ENCODE measurements around the gene ARID4B. TPM values are rescaled to one million over a fixed set of nuclear protein-coding genes. Genes with fewer than 3 reads are reported as not detected.
A peak's percentile ranks its signal among the peaks of the same experiment; 100 is the strongest.

Gene ARID4B
- total and polyA plus RNA-seq, 2 donors from 2014 or later = 6.6 to 50.3 TPM

- no peak for TF ChIP-seq CTCF (IDR thresholded peaks at IDR 0.05; ENCODE audit: borderline replicate concordance, extremely low read depth, insufficient read depth)
- Histone ChIP-seq H3K27me3 (ENCODE audit: control insufficient read depth, insufficient read depth, low read length) (no peaks in the 10 kb centered on the region), H3K4me3 (ENCODE audit: low read length in 3 of 3) (no peak overlapping the region), H3K36me3 (ENCODE audit: control insufficient read depth in 2 of 3, insufficient read depth in 3 of 3, low read length in 3 of 3) (no peaks in the 10 kb centered on the region), H3K4me1 (ENCODE audit: control insufficient read depth in 2 of 3, insufficient read depth in 2 of 3, low read depth in 1 of 3, low read length in 3 of 3) (no peaks in the 10 kb centered on the region), H3K27ac (ENCODE audit: low read depth in 2 of 2, low read length in 2 of 2) (no peak overlapping the region), H3K9me3 (ENCODE audit: control insufficient read depth in 2 of 3, insufficient read depth in 1 of 3, low read length in 3 of 3) (no peaks in the 10 kb centered on the region), H3K9ac (ENCODE audit: low read length in 3 of 3) (no peak overlapping the region)
- no peak for DNase-seq
- intact Hi-C loops (cut with DNase I) = no loop called here
- FAIRE-seq = no peak
Measured at GRCh38 chr1:235358899-235359298, 30.9 kb upstream of the ARID4B start.

GRCh38 chr1:235357485-235358373, 29.8 kb upstream of the ARID4B start:
- no peaks in the 10 kb centered on the region for H3K36me3 ChIP-seq (ENCODE audit: control insufficient read depth in 2 of 3, insufficient read depth in 3 of 3, low read length in 3 of 3)
- FAIRE-seq (no peak), DNase-seq (peak in 3 of 5 donors; percentile 45 to 74 (median 54))
- no peak overlapping the region for H3K27ac ChIP-seq (ENCODE audit: low read depth in 2 of 2, low read length in 2 of 2)
- no peak for TF ChIP-seq CTCF (IDR thresholded peaks at IDR 0.05; ENCODE audit: borderline replicate concordance, extremely low read depth, insufficient read depth)
- no peaks in the 10 kb centered on the region for H3K4me1 ChIP-seq (ENCODE audit: control insufficient read depth in 2 of 3, insufficient read depth in 2 of 3, low read depth in 1 of 3, low read length in 3 of 3)
- H3K9ac ChIP-seq (ENCODE audit: low read length in 3 of 3) = no peak overlapping the region
- intact Hi-C loops (cut with DNase I) = no loop called here
- no peak overlapping the region for H3K4me3 ChIP-seq (ENCODE audit: low read length in 3 of 3)
- H3K27me3 ChIP-seq (ENCODE audit: control insufficient read depth, insufficient read depth, low read length) = no peaks in the 10 kb centered on the region
- H3K9me3 ChIP-seq (ENCODE audit: control insufficient read depth in 2 of 3, insufficient read depth in 1 of 3, low read length in 3 of 3) = no peaks in the 10 kb centered on the region

- Histone ChIP-seq H3K27me3 (ENCODE audit: control insufficient read depth, insufficient read depth, low read length) (no peaks in the 10 kb centered on the region), H3K27ac (ENCODE audit: low read depth in 2 of 2, low read length in 2 of 2) (no peak overlapping the region), H3K9me3 (ENCODE audit: control insufficient read depth in 2 of 3, insufficient read depth in 1 of 3, low read length in 3 of 3) (no peaks in the 10 kb centered on the region), H3K9ac (ENCODE audit: low read length in 3 of 3) (no peak overlapping the region), H3K36me3 (ENCODE audit: control insufficient read depth in 2 of 3, insufficient read depth in 3 of 3, low read length in 3 of 3) (no peaks in the 10 kb centered on the region), H3K4me1 (ENCODE audit: control insufficient read depth in 2 of 3, insufficient read depth in 2 of 3, low read depth in 1 of 3, low read length in 3 of 3) (no peaks in the 10 kb centered on the region), H3K4me3 (ENCODE audit: low read length in 3 of 3) (no peak overlapping the region)
- DNase-seq (no peak), FAIRE-seq (no peak)
- TF ChIP-seq CTCF (IDR thresholded peaks at IDR 0.05; ENCODE audit: borderline replicate concordance, extremely low read depth, insufficient read depth) = no peak
- intact Hi-C loops (cut with DNase I) = no loop called here
Measured at GRCh38 chr1:235351898-235352297, 23.9 kb upstream of the ARID4B start.
